Ascending aorta (tissue), 2 donors: ENCODE results near the gene RFTN1. TPM values are rescaled to one million over a fixed set of nuclear protein-coding genes. Genes with fewer than 3 reads are reported as not detected.
A peak's percentile ranks its signal among the peaks of the same experiment; 100 is the strongest.
"Not testable (repeated sequence)": the region's sequence is repeated elsewhere in the genome, so short reads cannot be mapped to it uniquely, and the experiment has no call there.

ENCODE experiments used
- DNase-seq, 2 donors: peaks; one replicate each; pipeline ENCODE4 v3.0.0-alpha.2; 2019; ENCODE audit warnings: low spot score in 2 of 2
- H3K27ac ChIP-seq, 2 donors: fragments of 200-600 bp; sonication (generic); one replicate each; pipeline ENCODE4 v1.5.1; 2016 to 2017; ENCODE audit warnings: mild to moderate bottlenecking in 1 of 2
- H3K27me3 ChIP-seq: fragments of 200-600 bp; sonication (generic); one replicate; pipeline ENCODE4 v1.5.1; 2017
- H3K36me3 ChIP-seq, 2 donors: fragments of 200-600 bp; sonication (generic); one replicate each; pipeline ENCODE4 v1.5.1; 2016
- H3K4me1 ChIP-seq, 2 donors: fragments of 200-600 bp; sonication (generic); one replicate each; pipeline ENCODE4 v1.5.1; 2016 to 2017; ENCODE audit warnings: mild to moderate bottlenecking in 1 of 2
- H3K4me3 ChIP-seq, 2 donors: fragments of 200-600 bp; sonication (generic); one replicate each; pipeline ENCODE4 v1.5.1; 2016 to 2017; ENCODE audit warnings: mild to moderate bottlenecking in 1 of 2
- H3K9me3 ChIP-seq, 2 donors: fragments of 200-600 bp; sonication (generic); one replicate each; pipeline ENCODE4 v1.5.1; 2016
- intact Hi-C: fragments of 100-400 bp; cut with DNase I; formaldehyde crosslinking; loops from one replicate; pipeline ENCODE4 v1.15.1; 2023
- total RNA-seq: library from RNA; depleted of rRNA; stranded (reverse); fragments of >200 nt; gene quantifications from one replicate; pipeline ENCODE4 v1.1.0, GENCODE V29; 2016
- TF ChIP-seq, protein P1 (sequence below), 3 experiments: fragments of 200-600 bp in 2 of 3; fragments of 450-650 bp in 1 of 3; sonication (generic) in 2 of 3; IDR thresholded peaks; one replicate each; pipeline ENCODE4 v1.5.1; 2016 to 2019; ENCODE audit warnings: antibody characterized with exemption in 3 of 3, mild to moderate bottlenecking in 1 of 3, moderate library complexity in 1 of 3

RFTN1 gene
- total RNA-seq, 1 donor from 2014 or later = 72.6 TPM

- Histone ChIP-seq H3K4me1 (peaks cover 0 to 17% of the 10 kb centered on the region in 2 donors), H3K36me3 (peaks cover 5 to 18% of the 10 kb centered on the region in 2 donors), H3K9me3 (no peaks in the 10 kb centered on the region), H3K4me3 (no peak overlapping the region), H3K27ac (no peak overlapping the region), H3K27me3 (no peaks in the 10 kb centered on the region)
- intact Hi-C loops = no loop called here
- TF ChIP-seq, protein P1, sequence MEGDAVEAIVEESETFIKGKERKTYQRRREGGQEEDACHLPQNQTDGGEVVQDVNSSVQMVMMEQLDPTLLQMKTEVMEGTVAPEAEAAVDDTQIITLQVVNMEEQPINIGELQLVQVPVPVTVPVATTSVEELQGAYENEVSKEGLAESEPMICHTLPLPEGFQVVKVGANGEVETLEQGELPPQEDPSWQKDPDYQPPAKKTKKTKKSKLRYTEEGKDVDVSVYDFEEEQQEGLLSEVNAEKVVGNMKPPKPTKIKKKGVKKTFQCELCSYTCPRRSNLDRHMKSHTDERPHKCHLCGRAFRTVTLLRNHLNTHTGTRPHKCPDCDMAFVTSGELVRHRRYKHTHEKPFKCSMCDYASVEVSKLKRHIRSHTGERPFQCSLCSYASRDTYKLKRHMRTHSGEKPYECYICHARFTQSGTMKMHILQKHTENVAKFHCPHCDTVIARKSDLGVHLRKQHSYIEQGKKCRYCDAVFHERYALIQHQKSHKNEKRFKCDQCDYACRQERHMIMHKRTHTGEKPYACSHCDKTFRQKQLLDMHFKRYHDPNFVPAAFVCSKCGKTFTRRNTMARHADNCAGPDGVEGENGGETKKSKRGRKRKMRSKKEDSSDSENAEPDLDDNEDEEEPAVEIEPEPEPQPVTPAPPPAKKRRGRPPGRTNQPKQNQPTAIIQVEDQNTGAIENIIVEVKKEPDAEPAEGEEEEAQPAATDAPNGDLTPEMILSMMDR (IDR thresholded peaks at IDR 0.05) = no peak
- no peak for DNase-seq
Observed at GRCh38 chr3:16496008-16496407, 17.5 kb downstream of the RFTN1 start.

DNA sequence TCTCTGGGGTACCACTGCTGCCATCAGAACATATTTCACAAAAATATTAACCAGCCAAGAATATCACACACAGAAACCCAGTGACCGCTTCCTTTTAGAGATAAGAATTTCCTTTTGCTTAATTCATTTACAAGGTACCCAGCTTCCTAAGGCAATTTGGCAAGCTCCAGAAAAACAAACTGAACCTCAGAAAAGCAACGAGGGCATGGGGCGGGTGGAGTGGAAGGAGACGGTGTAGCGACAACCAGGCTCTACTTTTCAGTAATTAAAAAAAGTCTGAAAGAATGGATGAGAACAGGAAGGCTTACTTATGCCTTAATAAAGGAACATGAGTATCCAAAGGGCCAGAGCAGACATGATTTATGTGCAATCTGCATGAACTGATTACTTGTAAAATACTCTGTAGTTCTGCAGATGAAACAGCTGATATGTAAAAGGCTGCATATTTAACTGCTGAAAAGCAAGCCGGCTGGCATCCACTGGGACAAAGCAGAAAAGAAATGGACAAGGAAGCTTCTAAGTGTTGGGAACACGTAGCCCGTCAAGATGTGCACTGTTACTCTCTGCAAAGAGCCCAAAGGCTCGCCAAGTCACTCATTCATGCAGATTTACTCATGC lies 18.6 kb downstream of the RFTN1 start:
- Histone ChIP-seq H3K4me1 (peaks cover 0 to 17% of the 10 kb centered on the region in 2 donors), H3K36me3 (peaks cover 5 to 19% of the 10 kb centered on the region in 2 donors), H3K27ac (peak overlapping the region; percentile 17 to 41), H3K9me3 (no peaks in the 10 kb centered on the region), H3K27me3 (no peaks in the 10 kb centered on the region), H3K4me3 (peak overlapping the region in 1 of 2 donors; percentile 32)
- intact Hi-C loops = no loop called here
- TF ChIP-seq, protein P1 (IDR thresholded peaks at IDR 0.05) = no peak
- DNase-seq = no peak

DNA sequence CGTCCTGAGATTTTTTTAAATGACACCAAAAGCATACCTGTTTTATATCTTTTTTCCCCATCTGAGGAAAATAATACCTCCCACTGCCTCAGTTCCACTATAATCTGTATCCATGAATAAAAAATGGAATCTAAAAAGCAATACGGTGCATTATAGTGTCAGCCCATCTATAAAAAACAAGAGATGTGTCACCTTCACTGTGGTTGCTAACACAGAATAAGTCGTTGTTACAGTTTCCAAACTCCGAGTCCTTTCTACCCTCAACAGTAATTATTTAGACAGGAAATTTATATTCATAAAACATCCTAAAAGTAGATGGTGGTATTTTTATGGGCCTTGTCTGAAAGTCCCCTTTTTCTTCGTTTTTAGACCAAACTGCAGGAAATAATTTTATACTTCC lies 19.4 kb downstream of the RFTN1 start:
- intact Hi-C loops = no loop called here

GRCh38 chr3:16490062-16490619 lies 23.4 kb downstream of the RFTN1 start:
- H3K27me3 ChIP-seq = no peaks in the 10 kb centered on the region
- intact Hi-C loops = no loop called here
- DNase-seq = no peak
- no peaks in the 10 kb centered on the region for H3K9me3 ChIP-seq
- H3K4me3 ChIP-seq = no peak overlapping the region
- TF ChIP-seq, protein P1 (IDR thresholded peaks at IDR 0.05) = no peak
- peaks cover 0 to 12% of the 10 kb centered on the region in 2 donors for H3K4me1 ChIP-seq
- no peak overlapping the region for H3K27ac ChIP-seq
- H3K36me3 ChIP-seq = peaks cover 5 to 45% of the 10 kb centered on the region in 2 donors

More for the DNA sequence above, 19.4 kb downstream of the RFTN1 start:
- no peak for DNase-seq
- TF ChIP-seq, protein P1 (IDR thresholded peaks at IDR 0.05) = no peak
- peaks cover 5 to 25% of the 10 kb centered on the region in 2 donors for H3K36me3 ChIP-seq
- H3K27me3 ChIP-seq = no peaks in the 10 kb centered on the region
- peaks cover 0 to 17% of the 10 kb centered on the region in 2 donors for H3K4me1 ChIP-seq
- H3K4me3 ChIP-seq = no peak overlapping the region
- peak overlapping the region; percentile 17 to 41 for H3K27ac ChIP-seq
- H3K9me3 ChIP-seq = no peaks in the 10 kb centered on the region

DNA sequence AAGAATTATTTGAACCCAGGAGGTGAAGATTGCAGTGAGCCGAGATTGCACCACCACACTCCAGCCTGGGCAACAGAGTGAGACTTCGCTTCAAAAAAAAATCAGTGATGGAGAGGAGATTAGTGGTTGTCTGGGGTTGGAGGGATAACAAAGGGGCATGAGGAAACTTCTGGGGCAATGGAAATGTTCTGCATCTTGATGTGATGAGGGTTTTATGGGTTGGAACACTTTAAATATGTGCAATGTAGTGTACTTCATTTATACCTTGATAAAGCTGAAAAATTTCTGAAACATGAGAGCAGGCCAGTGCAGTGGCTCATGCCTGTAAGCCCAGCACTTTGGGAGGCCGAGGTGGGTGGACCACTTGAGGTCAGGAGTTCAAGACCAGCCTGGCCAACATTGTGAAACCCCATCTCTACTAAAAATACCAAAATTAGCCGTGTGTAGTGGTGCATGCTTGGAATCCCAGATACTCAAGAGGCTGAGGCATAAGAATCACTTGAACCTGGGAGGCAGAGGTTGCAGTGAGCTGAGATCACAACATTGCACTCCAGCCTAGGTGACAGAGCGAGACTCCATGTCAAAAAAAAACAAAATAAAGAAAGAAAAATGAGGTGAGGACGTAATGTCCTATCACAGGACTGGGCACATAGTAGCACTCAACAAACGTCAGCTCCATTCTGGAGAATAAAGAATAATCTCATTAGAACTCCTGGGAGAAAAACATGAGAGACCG lies 24.0 kb downstream of the RFTN1 start:
- H3K36me3 ChIP-seq = peaks cover 5 to 45% of the 10 kb centered on the region in 2 donors
- H3K27ac ChIP-seq, H3K4me3 ChIP-seq, H3K9me3 ChIP-seq, DNase-seq, H3K27me3 ChIP-seq: not testable (repeated sequence)
- peaks cover 0 to 13% of the 10 kb centered on the region in 2 donors for H3K4me1 ChIP-seq
- intact Hi-C loops = loop anchor here (5.0 kb wide), 1 partner anchor 82 kb away; no protein-coding TSS in a partner anchor

GRCh38 chr3:16488637-16489036 lies 24.9 kb downstream of the RFTN1 start:
- intact Hi-C loops = loop anchor here (5.0 kb wide), 1 partner anchor 81 kb away; no protein-coding TSS in a partner anchor
- DNase-seq = no peak
- H3K9me3 ChIP-seq = no peaks in the 10 kb centered on the region
- H3K4me3 ChIP-seq = no peak overlapping the region
- H3K27ac ChIP-seq = no peak overlapping the region
- TF ChIP-seq, protein P1 (IDR thresholded peaks at IDR 0.05) = no peak
- H3K4me1 ChIP-seq = peaks cover 0 to 21% of the 10 kb centered on the region in 2 donors
- H3K36me3 ChIP-seq = peaks cover 5 to 45% of the 10 kb centered on the region in 2 donors
- H3K27me3 ChIP-seq = no peaks in the 10 kb centered on the region
